WI38 (cell line): ENCODE data around the gene KCNC1.

Experiments
- H3K4me3 ChIP-seq: 2 replicates; pipeline ENCODE4 v1.5.1; 2011; ENCODE audit warnings: low read depth, mild to moderate bottlenecking, control low read depth, low read length
- CTCF ChIP-seq: IDR thresholded peaks from 2 replicates; pipeline ENCODE4 v1.5.1; 2012; ENCODE audit warnings: low read depth, mild to moderate bottlenecking, control low read depth, low read length

The KCNC1 gene

GRCh38 chr11:17788084-17788483 lies 53.5 kb downstream of the KCNC1 start:
- H3K4me3 ChIP-seq: no peak overlapping the region
- TF ChIP-seq CTCF: no peak

- TF ChIP-seq CTCF: no peak
- no peak overlapping the region for H3K4me3 ChIP-seq
These were observed 55.9 kb downstream of the KCNC1 start for GRCh38 chr11:17790453-17790852.

- TF ChIP-seq CTCF: no peak
- H3K4me3 ChIP-seq: no peak overlapping the region
These were observed 56.6 kb downstream of the KCNC1 start for GRCh38 chr11:17791144-17791543.

GRCh38 chr11:17792161-17792560 lies 57.6 kb downstream of the KCNC1 start:
- no peak overlapping the region for H3K4me3 ChIP-seq
- TF ChIP-seq CTCF: no peak

GRCh38 chr11:17793642-17794170 lies 59.1 kb downstream of the KCNC1 start:
- H3K4me3 ChIP-seq: no peak overlapping the region
- no peak for TF ChIP-seq CTCF

GRCh38 chr11:17794981-17795380 lies 60.4 kb downstream of the KCNC1 start:
- TF ChIP-seq CTCF: no peak
- H3K4me3 ChIP-seq: no peak overlapping the region

- no peak for TF ChIP-seq CTCF
- H3K4me3 ChIP-seq: no peak overlapping the region
These were observed 61.6 kb downstream of the KCNC1 start for GRCh38 chr11:17796154-17796553.
